ENCODE results near the gene FAM219B.

Gene FAM219B

GRCh38 chr15:74857671-74858368, 48.8 kb downstream of the FAM219B start:
- DNase-seq (no peak), ATAC-seq (ENCODE audit: insufficient read depth, low read depth) (no peak)
- peaks cover 46% of the 10 kb centered on the region for H3K79me2 ChIP-seq (ENCODE audit: insufficient read depth, low read length)
- no peak overlapping the region for H3K4me3 ChIP-seq (ENCODE audit: low read depth in 1 of 2, low read length in 2 of 2)
- no peak overlapping the region for H3K4me2 ChIP-seq (ENCODE audit: insufficient read depth, low read length)
- H3K9me3 ChIP-seq (ENCODE audit: insufficient read depth, low read length, severe bottlenecking) = no peaks in the 10 kb centered on the region
- H2AFZ ChIP-seq (ENCODE audit: low read depth, low read length) = no peak overlapping the region
- no peak overlapping the region for H3K27ac ChIP-seq (ENCODE audit: low read length)
- peaks cover 13% of the 10 kb centered on the region; the same call in 1 of the 2 replicates for H4K20me1 ChIP-seq (ENCODE audit: insufficient read depth, low read length)
- no peak overlapping the region for H3K9ac ChIP-seq (ENCODE audit: low read depth, low read length)
- peaks cover 26% of the 10 kb centered on the region for H3K36me3 ChIP-seq (ENCODE audit: insufficient read depth, low read length)
- no peaks in the 10 kb centered on the region for H3K27me3 ChIP-seq (ENCODE audit: insufficient read depth, low read length, poor library complexity)
- no peaks in the 10 kb centered on the region for H3K4me1 ChIP-seq (ENCODE audit: insufficient read depth, low read length)
- TF ChIP-seq EZH2 (IDR thresholded peaks at IDR 0.05; ENCODE audit: borderline replicate concordance, low read depth, low read length, severe bottlenecking) (no peak), CTCF (IDR thresholded peaks at IDR 0.05; ENCODE audit: borderline replicate concordance, extremely low read depth, low read length, poor library complexity, severe bottlenecking) (no peak)

DNA sequence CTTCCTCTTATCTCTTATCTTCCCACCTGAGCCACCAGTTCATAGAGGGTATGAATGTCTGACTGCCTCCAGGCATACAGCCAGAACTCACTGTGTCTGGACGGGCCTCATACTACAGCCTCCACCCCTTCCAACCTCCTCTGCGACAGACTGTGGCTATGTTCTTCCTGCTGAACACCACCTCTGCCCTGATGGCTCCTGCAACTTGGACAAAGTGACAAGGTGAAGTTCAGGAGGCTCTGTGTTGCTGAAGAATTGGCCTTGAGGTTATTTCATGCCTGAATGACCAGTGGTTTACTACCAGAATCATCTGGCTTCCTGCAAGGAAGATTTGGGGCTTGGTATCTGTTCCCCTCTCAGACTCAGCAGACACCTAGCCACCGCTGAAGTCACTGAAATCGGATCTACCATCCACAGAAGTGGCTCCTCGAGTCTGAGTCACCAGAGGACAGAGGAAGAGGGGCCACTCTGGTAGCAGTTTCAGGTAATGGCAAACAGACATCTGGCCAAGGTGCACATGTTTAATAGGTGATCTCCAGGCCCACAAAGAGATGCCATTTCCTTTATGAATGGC, 49.5 kb downstream of the FAM219B start:
- Histone ChIP-seq H3K36me3 (ENCODE audit: insufficient read depth, low read length) (peaks cover 32% of the 10 kb centered on the region), H3K79me2 (ENCODE audit: insufficient read depth, low read length) (peaks cover 43% of the 10 kb centered on the region), H3K4me1 (ENCODE audit: insufficient read depth, low read length) (no peaks in the 10 kb centered on the region), H3K27me3 (ENCODE audit: insufficient read depth, low read length, poor library complexity) (no peaks in the 10 kb centered on the region), H2AFZ (ENCODE audit: low read depth, low read length) (no peak overlapping the region), H3K4me2 (ENCODE audit: insufficient read depth, low read length) (no peak overlapping the region), H3K9me3 (ENCODE audit: insufficient read depth, low read length, severe bottlenecking) (no peaks in the 10 kb centered on the region), H3K9ac (ENCODE audit: low read depth, low read length) (no peak overlapping the region), H3K27ac (ENCODE audit: low read length) (no peak overlapping the region), H3K4me3 (ENCODE audit: low read depth in 1 of 2, low read length in 2 of 2) (no peak overlapping the region), H4K20me1 (ENCODE audit: insufficient read depth, low read length) (peaks cover 13% of the 10 kb centered on the region; the same call in 1 of the 2 replicates)
- no peak for DNase-seq
- TF ChIP-seq EZH2 (IDR thresholded peaks at IDR 0.05; ENCODE audit: borderline replicate concordance, low read depth, low read length, severe bottlenecking) = no peak
- no peak for TF ChIP-seq CTCF (IDR thresholded peaks at IDR 0.05; ENCODE audit: borderline replicate concordance, extremely low read depth, low read length, poor library complexity, severe bottlenecking)
- ATAC-seq (ENCODE audit: insufficient read depth, low read depth) = no peak

DNA sequence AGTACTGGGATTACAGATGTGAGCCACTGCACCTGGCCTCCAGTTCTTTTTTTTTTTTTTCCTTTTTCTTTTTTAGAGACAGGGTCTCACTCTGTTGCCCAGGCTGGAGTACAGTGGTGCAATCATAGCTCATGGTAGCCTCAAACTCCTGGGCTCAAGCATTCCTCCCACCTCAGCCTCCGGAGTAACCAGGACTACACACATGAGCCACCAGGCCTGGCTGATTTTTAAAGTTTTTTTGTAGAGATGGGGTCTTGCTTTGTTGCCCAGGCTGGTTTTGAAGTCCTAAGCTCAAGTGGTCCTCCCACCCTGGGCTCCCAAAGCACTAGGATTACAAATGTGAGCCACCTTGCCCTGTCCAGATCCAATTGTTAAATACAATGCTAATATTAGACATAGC, 50.1 kb downstream of the FAM219B start:
- Histone ChIP-seq H3K36me3 (ENCODE audit: insufficient read depth, low read length) (peaks cover 38% of the 10 kb centered on the region), H3K27ac (ENCODE audit: low read length) (no peak overlapping the region), H3K27me3 (ENCODE audit: insufficient read depth, low read length, poor library complexity) (no peaks in the 10 kb centered on the region), H3K4me2 (ENCODE audit: insufficient read depth, low read length) (no peak overlapping the region), H3K4me1 (ENCODE audit: insufficient read depth, low read length) (no peaks in the 10 kb centered on the region), H3K4me3 (ENCODE audit: low read depth in 1 of 2, low read length in 2 of 2) (no peak overlapping the region), H3K79me2 (ENCODE audit: insufficient read depth, low read length) (peaks cover 41% of the 10 kb centered on the region), H2AFZ (ENCODE audit: low read depth, low read length) (no peak overlapping the region), H3K9me3 (ENCODE audit: insufficient read depth, low read length, severe bottlenecking) (no peaks in the 10 kb centered on the region), H3K9ac (ENCODE audit: low read depth, low read length) (no peak overlapping the region), H4K20me1 (ENCODE audit: insufficient read depth, low read length) (peaks cover 13% of the 10 kb centered on the region; the same call in 1 of the 2 replicates)
- ATAC-seq (ENCODE audit: insufficient read depth, low read depth) (no peak), DNase-seq (no peak)
- TF ChIP-seq CTCF (IDR thresholded peaks at IDR 0.05; ENCODE audit: borderline replicate concordance, extremely low read depth, low read length, poor library complexity, severe bottlenecking) = no peak
- no peak for TF ChIP-seq EZH2 (IDR thresholded peaks at IDR 0.05; ENCODE audit: borderline replicate concordance, low read depth, low read length, severe bottlenecking)
